Middle frontal gyrus (tissue), 1 donor: ENCODE measurements around the gene ADGRL3.
"Not testable (repeated sequence)": the region's sequence is repeated elsewhere in the genome, so short reads cannot be mapped to it uniquely, and the experiment has no call there.

Experiments used
- DNase-seq: peaks from one replicate; pipeline ENCODE4 v3.0.0-alpha.2; 2015; ENCODE audit warnings: low spot score; ENCODE audit errors: extremely low spot score

ADGRL3 gene

GRCh38 chr4:61628282-61628681 lies 428.2 kb downstream of the ADGRL3 start:
- DNase-seq, result no peak

GRCh38 chr4:61628727-61629126 lies 428.6 kb downstream of the ADGRL3 start:
- DNase-seq, result no peak

GRCh38 chr4:61630548-61630947 lies 430.4 kb downstream of the ADGRL3 start:
- no peak for DNase-seq

GRCh38 chr4:61638591-61638990 lies 438.5 kb downstream of the ADGRL3 start:
- no peak for DNase-seq

- DNase-seq, result not testable (repeated sequence)
These were observed 446.7 kb downstream of the ADGRL3 start for GRCh38 chr4:61646746-61647350.

- no peak for DNase-seq
These were observed 448.1 kb downstream of the ADGRL3 start for GRCh38 chr4:61648264-61648663.

- no peak for DNase-seq
These were observed 456.9 kb downstream of the ADGRL3 start for GRCh38 chr4:61657016-61657415.

GRCh38 chr4:61661960-61662359 lies 461.8 kb downstream of the ADGRL3 start:
- DNase-seq, result no peak

GRCh38 chr4:61662362-61662761 lies 462.2 kb downstream of the ADGRL3 start:
- no peak for DNase-seq

GRCh38 chr4:61663310-61663709 lies 463.2 kb downstream of the ADGRL3 start:
- no peak for DNase-seq

- no peak for DNase-seq
These were observed 465.5 kb downstream of the ADGRL3 start for GRCh38 chr4:61665649-61666048.

- DNase-seq, result no peak
These were observed 466.1 kb downstream of the ADGRL3 start for GRCh38 chr4:61666244-61666643.

- no peak for DNase-seq
These were observed 471.5 kb downstream of the ADGRL3 start for GRCh38 chr4:61671599-61671998.

- no peak for DNase-seq
These were observed 475.3 kb downstream of the ADGRL3 start for GRCh38 chr4:61675464-61675863.

GRCh38 chr4:61678297-61678696 lies 478.2 kb downstream of the ADGRL3 start:
- DNase-seq, result no peak

- no peak for DNase-seq
These were observed 493.4 kb downstream of the ADGRL3 start for GRCh38 chr4:61693520-61693919.

GRCh38 chr4:61714387-61714911 lies 514.3 kb downstream of the ADGRL3 start:
- DNase-seq, result no peak

- no peak for DNase-seq
These were observed 516.3 kb downstream of the ADGRL3 start for GRCh38 chr4:61716426-61716825.

GRCh38 chr4:61723492-61723891 lies 523.4 kb downstream of the ADGRL3 start:
- DNase-seq, result no peak

- no peak for DNase-seq
These were observed 527.2 kb downstream of the ADGRL3 start for GRCh38 chr4:61727286-61727685.

GRCh38 chr4:61734409-61734808 lies 534.3 kb downstream of the ADGRL3 start:
- no peak for DNase-seq

GRCh38 chr4:61739887-61740286 lies 539.8 kb downstream of the ADGRL3 start:
- no peak for DNase-seq

GRCh38 chr4:61740886-61741285 lies 540.8 kb downstream of the ADGRL3 start:
- no peak for DNase-seq
